ENCODE data around the gene MLKL.
A peak's percentile ranks its signal among the peaks of the same experiment; 100 is the strongest.
"Not testable (repeated sequence)": the region's sequence is repeated elsewhere in the genome, so short reads cannot be mapped to it uniquely, and the experiment has no call there.

The MLKL gene

GRCh38 chr16:74724820-74725549 lies 24.3 kb upstream of the MLKL start:
- FAIRE-seq (no peak), DNase-seq (ENCODE audit: insufficient read length, low spot score) (no peak)
- TF ChIP-seq SPI1 (IDR thresholded peaks at IDR 0.05; ENCODE audit: low read depth, low read length) (no peak), PAX5 (IDR thresholded peaks at IDR 0.05; ENCODE audit: insufficient read depth, low read length, severe bottlenecking) (no peak), POU2F2 (IDR thresholded peaks at IDR 0.05; ENCODE audit: low read depth, low read length) (no peak), POLR2A (IDR thresholded peaks at IDR 0.05; ENCODE audit: low read depth, low read length) (no peak), POLR2AphosphoS5 (IDR thresholded peaks at IDR 0.05; ENCODE audit: low read depth, low read length) (no peak), TAF1 (IDR thresholded peaks at IDR 0.05; ENCODE audit: low read depth, low read length) (no peak)

DNA sequence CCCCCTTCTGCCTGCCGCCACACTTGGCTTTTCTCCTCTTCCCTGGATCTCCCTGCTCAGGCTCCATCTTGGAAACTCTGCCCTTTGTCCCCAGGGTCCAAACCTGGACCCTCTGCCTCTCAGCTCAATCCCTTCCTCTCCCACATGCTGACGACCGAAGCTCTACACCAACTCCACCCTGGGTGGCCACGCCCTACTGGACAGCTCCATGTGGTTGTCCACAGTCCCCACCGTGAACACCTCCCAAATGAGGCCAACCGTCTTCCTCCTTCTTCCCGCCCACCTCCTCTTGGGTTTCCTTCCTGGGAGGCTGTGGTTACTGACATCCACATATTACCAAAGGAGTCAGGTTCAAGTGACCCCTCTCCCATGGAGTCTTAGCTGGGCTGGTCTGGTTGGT lies 22.6 kb upstream of the MLKL start:
- FAIRE-seq (no peak), DNase-seq (ENCODE audit: insufficient read length, low spot score) (no peak)
- TF ChIP-seq SPI1 (IDR thresholded peaks at IDR 0.05; ENCODE audit: low read depth, low read length): no peak
- TF ChIP-seq POLR2AphosphoS5 (IDR thresholded peaks at IDR 0.05; ENCODE audit: low read depth, low read length): no peak
- TF ChIP-seq POLR2A (IDR thresholded peaks at IDR 0.05; ENCODE audit: low read depth, low read length): no peak
- no peak for TF ChIP-seq TAF1 (IDR thresholded peaks at IDR 0.05; ENCODE audit: low read depth, low read length)
- no peak for TF ChIP-seq POU2F2 (IDR thresholded peaks at IDR 0.05; ENCODE audit: low read depth, low read length)
- no peak for TF ChIP-seq PAX5 (IDR thresholded peaks at IDR 0.05; ENCODE audit: insufficient read depth, low read length, severe bottlenecking)

DNA sequence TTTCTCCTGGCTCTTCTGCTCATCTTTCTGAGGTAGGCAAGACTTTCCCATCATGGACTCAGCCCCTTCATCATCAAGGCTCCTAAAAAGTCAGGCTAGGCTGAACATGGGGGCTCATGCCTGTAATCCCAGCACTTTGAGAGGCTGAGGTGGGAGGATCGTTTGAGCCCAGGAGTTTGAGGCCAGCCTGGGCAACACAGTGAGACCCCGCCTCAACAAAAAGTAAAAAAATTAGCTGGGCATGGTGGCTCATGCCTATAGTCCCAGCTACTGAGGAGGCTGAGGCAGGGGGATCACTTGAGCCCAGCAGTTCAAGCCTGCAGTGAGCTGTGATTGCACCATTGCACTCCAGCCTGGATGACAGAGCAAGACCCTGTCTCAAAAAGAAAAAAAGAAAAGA lies 21.5 kb upstream of the MLKL start:
- not testable (repeated sequence) for FAIRE-seq; DNase-seq (ENCODE audit: insufficient read length, low spot score)

- DNase-seq (ENCODE audit: insufficient read length, low spot score) (no peak), FAIRE-seq (no peak)
- TF ChIP-seq POLR2A (IDR thresholded peaks at IDR 0.05; ENCODE audit: low read depth, low read length): no peak
- no peak for TF ChIP-seq TAF1 (IDR thresholded peaks at IDR 0.05; ENCODE audit: low read depth, low read length)
- TF ChIP-seq PAX5 (IDR thresholded peaks at IDR 0.05; ENCODE audit: insufficient read depth, low read length, severe bottlenecking): no peak
- no peak for TF ChIP-seq SPI1 (IDR thresholded peaks at IDR 0.05; ENCODE audit: low read depth, low read length)
- no peak for TF ChIP-seq POLR2AphosphoS5 (IDR thresholded peaks at IDR 0.05; ENCODE audit: low read depth, low read length)
- no peak for TF ChIP-seq POU2F2 (IDR thresholded peaks at IDR 0.05; ENCODE audit: low read depth, low read length)
These were observed 21.1 kb upstream of the MLKL start for GRCh38 chr16:74721716-74722115.

- FAIRE-seq: peak; percentile 9
- TF ChIP-seq POLR2A (IDR thresholded peaks at IDR 0.05; ENCODE audit: low read depth, low read length) (no peak), PAX5 (IDR thresholded peaks at IDR 0.05; ENCODE audit: insufficient read depth, low read length, severe bottlenecking) (no peak), POLR2AphosphoS5 (IDR thresholded peaks at IDR 0.05; ENCODE audit: low read depth, low read length) (no peak), TAF1 (IDR thresholded peaks at IDR 0.05; ENCODE audit: low read depth, low read length) (no peak), SPI1 (IDR thresholded peaks at IDR 0.05; ENCODE audit: low read depth, low read length) (no peak), POU2F2 (IDR thresholded peaks at IDR 0.05; ENCODE audit: low read depth, low read length) (no peak)
These were observed 19.9 kb upstream of the MLKL start for GRCh38 chr16:74720579-74720978.

GRCh38 chr16:74718741-74719610 lies 18.3 kb upstream of the MLKL start:
- DNase-seq (ENCODE audit: insufficient read length, low spot score): no peak

More at GRCh38 chr16:74720579-74720978, 19.9 kb upstream of the MLKL start:
- DNase-seq (ENCODE audit: insufficient read length, low spot score): no peak

GRCh38 chr16:74718140-74718539 lies 17.5 kb upstream of the MLKL start:
- TF ChIP-seq PAX5 (IDR thresholded peaks at IDR 0.05; ENCODE audit: insufficient read depth, low read length, severe bottlenecking) (no peak), SPI1 (IDR thresholded peaks at IDR 0.05; ENCODE audit: low read depth, low read length) (no peak), POU2F2 (IDR thresholded peaks at IDR 0.05; ENCODE audit: low read depth, low read length) (no peak), TAF1 (IDR thresholded peaks at IDR 0.05; ENCODE audit: low read depth, low read length) (no peak), POLR2AphosphoS5 (IDR thresholded peaks at IDR 0.05; ENCODE audit: low read depth, low read length) (no peak), POLR2A (IDR thresholded peaks at IDR 0.05; ENCODE audit: low read depth, low read length) (no peak)
- no peak for FAIRE-seq
- no peak for DNase-seq (ENCODE audit: insufficient read length, low spot score)

More at GRCh38 chr16:74718741-74719610, 18.3 kb upstream of the MLKL start:
- TF ChIP-seq SPI1 (IDR thresholded peaks at IDR 0.05; ENCODE audit: low read depth, low read length) (no peak), TAF1 (IDR thresholded peaks at IDR 0.05; ENCODE audit: low read depth, low read length) (no peak), PAX5 (IDR thresholded peaks at IDR 0.05; ENCODE audit: insufficient read depth, low read length, severe bottlenecking) (no peak), POLR2AphosphoS5 (IDR thresholded peaks at IDR 0.05; ENCODE audit: low read depth, low read length) (no peak), POU2F2 (IDR thresholded peaks at IDR 0.05; ENCODE audit: low read depth, low read length) (no peak), POLR2A (IDR thresholded peaks at IDR 0.05; ENCODE audit: low read depth, low read length) (no peak)
- no peak for FAIRE-seq

DNA sequence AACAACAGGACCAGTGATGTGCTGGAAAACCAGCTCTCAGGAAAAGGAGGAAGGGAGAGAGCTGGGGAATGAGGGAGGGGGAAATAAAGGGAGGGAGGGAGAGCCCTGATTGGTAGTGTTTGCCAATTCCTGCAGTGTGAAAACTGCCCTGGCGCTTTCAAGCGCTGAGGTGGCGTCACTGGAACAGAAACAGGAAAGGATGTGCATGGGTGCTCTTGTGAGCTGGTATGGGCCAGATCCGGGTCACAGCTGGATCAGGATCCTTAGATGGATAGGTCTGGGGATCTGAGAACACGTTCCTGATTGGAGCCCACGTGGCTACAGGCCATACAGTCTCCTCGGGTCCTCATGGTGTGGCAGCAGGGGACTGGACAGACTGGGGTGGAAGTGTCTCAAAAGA lies 16.7 kb upstream of the MLKL start:
- DNase-seq (ENCODE audit: insufficient read length, low spot score) (no peak), FAIRE-seq (no peak)
- TF ChIP-seq POLR2AphosphoS5 (IDR thresholded peaks at IDR 0.05; ENCODE audit: low read depth, low read length): no peak
- no peak for TF ChIP-seq POU2F2 (IDR thresholded peaks at IDR 0.05; ENCODE audit: low read depth, low read length)
- TF ChIP-seq PAX5 (IDR thresholded peaks at IDR 0.05; ENCODE audit: insufficient read depth, low read length, severe bottlenecking): no peak
- no peak for TF ChIP-seq TAF1 (IDR thresholded peaks at IDR 0.05; ENCODE audit: low read depth, low read length)
- no peak for TF ChIP-seq SPI1 (IDR thresholded peaks at IDR 0.05; ENCODE audit: low read depth, low read length)
- TF ChIP-seq POLR2A (IDR thresholded peaks at IDR 0.05; ENCODE audit: low read depth, low read length): no peak

DNA sequence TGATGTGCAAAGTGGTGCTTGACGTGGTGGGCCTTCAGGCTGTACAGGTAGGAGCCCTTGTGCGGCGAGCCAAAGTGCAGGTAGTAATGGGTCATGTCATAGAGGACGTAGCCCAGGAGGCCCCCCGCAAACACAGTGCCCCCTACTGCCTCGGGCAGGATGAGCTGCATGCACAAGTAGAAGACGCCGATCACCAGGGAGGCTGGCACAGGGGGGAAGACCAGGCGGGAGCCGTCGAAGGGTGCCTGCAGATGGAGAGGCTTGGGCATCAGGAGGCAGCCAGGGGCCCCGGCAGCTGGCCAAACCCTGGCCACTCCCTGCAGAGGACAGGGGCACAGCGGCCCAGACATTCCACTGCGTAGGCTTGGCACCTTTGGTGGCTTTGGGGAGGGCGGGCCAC lies 15.7 kb upstream of the MLKL start:
- DNase-seq (ENCODE audit: insufficient read length, low spot score) (no peak), FAIRE-seq (no peak)
- TF ChIP-seq TAF1 (IDR thresholded peaks at IDR 0.05; ENCODE audit: low read depth, low read length) (no peak), SPI1 (IDR thresholded peaks at IDR 0.05; ENCODE audit: low read depth, low read length) (no peak), POU2F2 (IDR thresholded peaks at IDR 0.05; ENCODE audit: low read depth, low read length) (no peak), POLR2A (IDR thresholded peaks at IDR 0.05; ENCODE audit: low read depth, low read length) (no peak)

Measured in GM12891 (cell line).